DND-41 (cell line): ENCODE data around the gene SCD.

Experiments used
- EZH2 ChIP-seq: IDR thresholded peaks from 3 replicates; pipeline ENCODE4 v1.6.1; 2012; ENCODE audit warnings: borderline replicate concordance, low read depth, mild to moderate bottlenecking, moderate library complexity, low read length, inconsistent platforms; ENCODE audit not compliant: severe bottlenecking
- TF ChIP-seq, protein P1 (sequence below): IDR thresholded peaks from 2 replicates; pipeline ENCODE4 v1.5.1; 2012; ENCODE audit warnings: borderline replicate concordance, low read length, moderate library complexity, mild to moderate bottlenecking; ENCODE audit not compliant: poor library complexity, severe bottlenecking; ENCODE audit errors: extremely low read depth

DNA sequence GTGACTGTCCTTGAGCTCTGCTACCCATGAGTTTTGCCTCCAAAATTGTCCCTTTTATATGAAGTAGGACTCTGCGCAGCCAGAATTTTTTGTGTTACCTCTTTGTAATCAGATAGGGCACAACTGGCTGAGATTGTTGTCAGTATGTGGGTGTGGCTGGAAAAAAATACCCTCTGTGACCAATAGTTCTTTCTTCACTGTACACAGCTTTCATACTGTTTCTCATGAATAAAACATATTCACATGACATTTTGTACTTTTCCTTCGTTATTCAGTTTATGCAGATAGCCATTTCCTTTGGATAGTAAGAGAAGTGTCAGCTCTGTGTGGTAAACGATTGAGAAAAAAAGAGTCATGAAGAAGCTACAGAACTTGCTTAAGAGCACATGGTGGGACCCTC lies 66.1 kb downstream of the SCD start:
- TF ChIP-seq, protein P1, sequence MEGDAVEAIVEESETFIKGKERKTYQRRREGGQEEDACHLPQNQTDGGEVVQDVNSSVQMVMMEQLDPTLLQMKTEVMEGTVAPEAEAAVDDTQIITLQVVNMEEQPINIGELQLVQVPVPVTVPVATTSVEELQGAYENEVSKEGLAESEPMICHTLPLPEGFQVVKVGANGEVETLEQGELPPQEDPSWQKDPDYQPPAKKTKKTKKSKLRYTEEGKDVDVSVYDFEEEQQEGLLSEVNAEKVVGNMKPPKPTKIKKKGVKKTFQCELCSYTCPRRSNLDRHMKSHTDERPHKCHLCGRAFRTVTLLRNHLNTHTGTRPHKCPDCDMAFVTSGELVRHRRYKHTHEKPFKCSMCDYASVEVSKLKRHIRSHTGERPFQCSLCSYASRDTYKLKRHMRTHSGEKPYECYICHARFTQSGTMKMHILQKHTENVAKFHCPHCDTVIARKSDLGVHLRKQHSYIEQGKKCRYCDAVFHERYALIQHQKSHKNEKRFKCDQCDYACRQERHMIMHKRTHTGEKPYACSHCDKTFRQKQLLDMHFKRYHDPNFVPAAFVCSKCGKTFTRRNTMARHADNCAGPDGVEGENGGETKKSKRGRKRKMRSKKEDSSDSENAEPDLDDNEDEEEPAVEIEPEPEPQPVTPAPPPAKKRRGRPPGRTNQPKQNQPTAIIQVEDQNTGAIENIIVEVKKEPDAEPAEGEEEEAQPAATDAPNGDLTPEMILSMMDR = no peak
- TF ChIP-seq EZH2 = no peak
